Measurements from ENCODE around the gene DLGAP1. TPM values are rescaled to one million over a fixed set of nuclear protein-coding genes. Genes with fewer than 3 reads are reported as not detected.

The DLGAP1 gene
- total RNA-seq, 1 donor from 2014 or later = 5.4 TPM

GRCh38 chr18:4016391-4017049, 438.6 kb downstream of the DLGAP1 start:
- Histone ChIP-seq H3K36me3 (no peaks in the 10 kb centered on the region), H3K9me3 (no peaks in the 10 kb centered on the region), H3K27ac (no peak overlapping the region), H3K4me1 (no peaks in the 10 kb centered on the region), H3K4me3 (no peak overlapping the region), H3K27me3 (no peaks in the 10 kb centered on the region)
- ATAC-seq (no peak), DNase-seq (no peak)
- intact Hi-C loops (cut with DNase I) = no loop called here
- TF ChIP-seq CTCF (IDR thresholded peaks at IDR 0.05) = no peak

- DNase-seq (no peak), ATAC-seq (no peak)
- intact Hi-C loops (cut with DNase I) = loop anchor here (10.0 kb wide), 1 partner anchor 243 kb away; no protein-coding TSS in a partner anchor
- Histone ChIP-seq H3K27ac (no peak overlapping the region), H3K4me1 (no peaks in the 10 kb centered on the region), H3K9me3 (no peaks in the 10 kb centered on the region), H3K27me3 (no peaks in the 10 kb centered on the region), H3K36me3 (no peaks in the 10 kb centered on the region), H3K4me3 (no peak overlapping the region)
- no peak for TF ChIP-seq CTCF (IDR thresholded peaks at IDR 0.05)
Measured at GRCh38 chr18:4007846-4008245, 447.3 kb downstream of the DLGAP1 start.

GRCh38 chr18:4004183-4004829, 450.8 kb downstream of the DLGAP1 start:
- Histone ChIP-seq H3K9me3 (no peaks in the 10 kb centered on the region), H3K4me3 (no peak overlapping the region), H3K4me1 (no peaks in the 10 kb centered on the region), H3K27me3 (no peaks in the 10 kb centered on the region), H3K27ac (no peak overlapping the region), H3K36me3 (no peaks in the 10 kb centered on the region)
- TF ChIP-seq CTCF (IDR thresholded peaks at IDR 0.05) = no peak
- DNase-seq (no peak), ATAC-seq (no peak)
- intact Hi-C loops (cut with DNase I) = loop anchor here (10.0 kb wide), 1 partner anchor 240 kb away; no protein-coding TSS in a partner anchor

GRCh38 chr18:3998698-3999333, 456.3 kb downstream of the DLGAP1 start:
- Histone ChIP-seq H3K4me1 (no peaks in the 10 kb centered on the region), H3K36me3 (no peaks in the 10 kb centered on the region), H3K27ac (no peak overlapping the region), H3K9me3 (no peaks in the 10 kb centered on the region), H3K4me3 (no peak overlapping the region), H3K27me3 (no peaks in the 10 kb centered on the region)
- peak; percentile 66 for ATAC-seq
- intact Hi-C loops (cut with DNase I) = no loop called here
- DNase-seq = no peak
- peak; percentile 79 for TF ChIP-seq CTCF (IDR thresholded peaks at IDR 0.05)

- ATAC-seq (peak; percentile 78), DNase-seq (no peak)
- H3K36me3 ChIP-seq = no peaks in the 10 kb centered on the region
- H3K9me3 ChIP-seq = no peaks in the 10 kb centered on the region
- H3K27ac ChIP-seq = no peak overlapping the region
- H3K4me1 ChIP-seq = no peaks in the 10 kb centered on the region
- TF ChIP-seq CTCF (IDR thresholded peaks at IDR 0.05) = peak; percentile 86
- H3K4me3 ChIP-seq = no peak overlapping the region
- intact Hi-C loops (cut with DNase I) = no loop called here
- H3K27me3 ChIP-seq = no peaks in the 10 kb centered on the region
Measured at GRCh38 chr18:3995476-3996102, 459.5 kb downstream of the DLGAP1 start.
